ENCODE results near the gene HGF. TPM values are rescaled to one million over a fixed set of nuclear protein-coding genes. Genes with fewer than 3 reads are reported as not detected.

The HGF gene
- polyA plus RNA-seq, 3 donors: 18.6 to 24.0 (median 18.9) TPM

- intact Hi-C loops (cut with micrococcal nuclease): no loop called here
- Histone ChIP-seq H3K4me2 (replicated peaks; ENCODE audit: extremely low read depth, low read length, poor library complexity, severe bottlenecking) (no peak overlapping the region), H3K27ac (ENCODE audit: low read depth in 1 of 2, low read length in 2 of 2) (no peak overlapping the region), H2AFZ (ENCODE audit: insufficient read depth, low read depth, low read length, poor library complexity, severe bottlenecking) (peak overlapping the region; percentile 3), H3K27me3 (ENCODE audit: control insufficient read depth in 2 of 2, insufficient read depth in 2 of 2, low read length in 2 of 2) (no peaks in the 10 kb centered on the region), H3K36me3 (replicated peaks in 1 of 2; ENCODE audit: control insufficient read depth in 1 of 2, insufficient read depth in 2 of 2, low read length in 2 of 2) (no peaks in the 10 kb centered on the region), H3K4me1 (ENCODE audit: control insufficient read depth in 1 of 2, insufficient read depth in 2 of 2, low read length in 2 of 2) (no peaks in the 10 kb centered on the region), H3K9me3 (replicated peaks in 1 of 2; ENCODE audit: control insufficient read depth in 1 of 2, insufficient read depth in 1 of 2, low read length in 2 of 2) (no peaks in the 10 kb centered on the region), H3K79me2 (ENCODE audit: insufficient read depth, low read length) (no peaks in the 10 kb centered on the region), H3K9ac (ENCODE audit: insufficient read depth, low read length, poor library complexity, severe bottlenecking) (no peak overlapping the region), H4K20me1 (ENCODE audit: insufficient read depth, low read length) (no peaks in the 10 kb centered on the region), H3K4me3 (replicated peaks in 1 of 3; ENCODE audit: low read depth in 2 of 3, low read length in 3 of 3) (no peak overlapping the region)
- Mint-ChIP-seq H3K4me3 (no peak overlapping the region), H3K9me3 (peaks cover 0 to 1% (median 0%) of the 10 kb centered on the region in 7 donors), H3K36me3 (no peaks in the 10 kb centered on the region), H3K4me1 (no peaks in the 10 kb centered on the region), H3K27me3 (ENCODE audit: low read depth in 3 of 3) (no peaks in the 10 kb centered on the region), H3K27ac (no peak overlapping the region)
- TF ChIP-seq, protein P1, sequence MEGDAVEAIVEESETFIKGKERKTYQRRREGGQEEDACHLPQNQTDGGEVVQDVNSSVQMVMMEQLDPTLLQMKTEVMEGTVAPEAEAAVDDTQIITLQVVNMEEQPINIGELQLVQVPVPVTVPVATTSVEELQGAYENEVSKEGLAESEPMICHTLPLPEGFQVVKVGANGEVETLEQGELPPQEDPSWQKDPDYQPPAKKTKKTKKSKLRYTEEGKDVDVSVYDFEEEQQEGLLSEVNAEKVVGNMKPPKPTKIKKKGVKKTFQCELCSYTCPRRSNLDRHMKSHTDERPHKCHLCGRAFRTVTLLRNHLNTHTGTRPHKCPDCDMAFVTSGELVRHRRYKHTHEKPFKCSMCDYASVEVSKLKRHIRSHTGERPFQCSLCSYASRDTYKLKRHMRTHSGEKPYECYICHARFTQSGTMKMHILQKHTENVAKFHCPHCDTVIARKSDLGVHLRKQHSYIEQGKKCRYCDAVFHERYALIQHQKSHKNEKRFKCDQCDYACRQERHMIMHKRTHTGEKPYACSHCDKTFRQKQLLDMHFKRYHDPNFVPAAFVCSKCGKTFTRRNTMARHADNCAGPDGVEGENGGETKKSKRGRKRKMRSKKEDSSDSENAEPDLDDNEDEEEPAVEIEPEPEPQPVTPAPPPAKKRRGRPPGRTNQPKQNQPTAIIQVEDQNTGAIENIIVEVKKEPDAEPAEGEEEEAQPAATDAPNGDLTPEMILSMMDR (IDR thresholded peaks at IDR 0.05): no peak
- no CpG with 5 or more reads among the region's 5 CpGs for WGBS (ENCODE audit: insufficient coverage)
- DNase-seq: no peak
These were observed 33.4 kb upstream of the HGF start for GRCh38 chr7:81803267-81803666.

DNA sequence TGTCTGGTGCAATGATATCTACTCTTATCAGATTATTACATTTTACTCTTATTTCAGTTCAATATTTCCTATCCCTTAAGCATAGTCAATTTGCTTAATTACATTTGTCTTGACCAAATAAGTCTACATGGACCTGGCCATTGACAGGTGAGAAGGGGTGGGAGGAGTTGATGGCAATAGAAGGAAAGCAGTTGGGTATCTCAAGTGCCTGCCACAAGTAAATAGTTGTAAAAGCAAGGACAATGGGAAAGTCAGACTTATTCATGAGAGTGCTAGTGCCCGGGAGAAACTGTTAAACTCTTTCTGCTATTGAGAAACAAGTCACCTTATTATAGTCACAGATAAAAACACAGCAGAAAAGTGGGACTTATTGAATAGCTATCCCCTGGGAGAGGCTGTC, 32.4 kb upstream of the HGF start:
- no peak overlapping the region for H3K27ac Mint-ChIP-seq
- H3K4me1 Mint-ChIP-seq: no peaks in the 10 kb centered on the region
- no peaks in the 10 kb centered on the region for H3K4me1 ChIP-seq (ENCODE audit: control insufficient read depth in 1 of 2, insufficient read depth in 2 of 2, low read length in 2 of 2)
- H3K27me3 ChIP-seq (ENCODE audit: control insufficient read depth in 2 of 2, insufficient read depth in 2 of 2, low read length in 2 of 2): no peaks in the 10 kb centered on the region
- H3K27me3 Mint-ChIP-seq (ENCODE audit: low read depth in 3 of 3): no peaks in the 10 kb centered on the region
- no peak overlapping the region for H3K4me3 ChIP-seq (replicated peaks in 1 of 3; ENCODE audit: low read depth in 2 of 3, low read length in 3 of 3)
- DNase-seq: no peak
- no peaks in the 10 kb centered on the region for H4K20me1 ChIP-seq (ENCODE audit: insufficient read depth, low read length)
- H3K9ac ChIP-seq (ENCODE audit: insufficient read depth, low read length, poor library complexity, severe bottlenecking): no peak overlapping the region
- peak overlapping the region; percentile 0 for H2AFZ ChIP-seq (ENCODE audit: insufficient read depth, low read depth, low read length, poor library complexity, severe bottlenecking)
- intact Hi-C loops (cut with micrococcal nuclease): no loop called here
- TF ChIP-seq, protein P1 (IDR thresholded peaks at IDR 0.05): no peak
- no peak overlapping the region for H3K4me2 ChIP-seq (replicated peaks; ENCODE audit: extremely low read depth, low read length, poor library complexity, severe bottlenecking)
- H3K79me2 ChIP-seq (ENCODE audit: insufficient read depth, low read length): no peaks in the 10 kb centered on the region
- no peak overlapping the region for H3K27ac ChIP-seq (ENCODE audit: low read depth in 1 of 2, low read length in 2 of 2)
- H3K9me3 ChIP-seq (replicated peaks in 1 of 2; ENCODE audit: control insufficient read depth in 1 of 2, insufficient read depth in 1 of 2, low read length in 2 of 2): no peaks in the 10 kb centered on the region
- H3K36me3 Mint-ChIP-seq: no peaks in the 10 kb centered on the region
- H3K4me3 Mint-ChIP-seq: no peak overlapping the region
- H3K36me3 ChIP-seq (replicated peaks in 1 of 2; ENCODE audit: control insufficient read depth in 1 of 2, insufficient read depth in 2 of 2, low read length in 2 of 2): no peaks in the 10 kb centered on the region
- peaks cover 0 to 1% (median 0%) of the 10 kb centered on the region in 7 donors for H3K9me3 Mint-ChIP-seq
- WGBS (ENCODE audit: insufficient coverage): no CpG with 5 or more reads among the region's 1 CpG
